OCI-LY1 (cell line): ENCODE measurements around the gene TXNIP.
A peak's percentile ranks its signal among the peaks of the same experiment; 100 is the strongest.

Source experiments
- H2AFZ ChIP-seq: fragments of 200-600 bp; sonication (generic), shearing (Covaris generic); 2 replicates; pipeline ENCODE4 v1.6.0; 2014; ENCODE audit warnings: antibody characterized with exemption, mild to moderate bottlenecking, low read length
- H3F3A ChIP-seq: fragments of 200-600 bp; sonication (generic), shearing (Covaris generic); 2 replicates; pipeline ENCODE4 v1.6.0; 2014; ENCODE audit warnings: mild to moderate bottlenecking, antibody characterized with exemption, low read length, moderate library complexity; ENCODE audit not compliant: insufficient read depth
- H3K27ac ChIP-seq: fragments of 200-600 bp; sonication (generic); 2 replicates; pipeline ENCODE4 v1.5.1; 2014; ENCODE audit warnings: low read length, mixed run types, mild to moderate bottlenecking, low read depth; ENCODE audit not compliant: poor library complexity, severe bottlenecking
- H3K27me3 ChIP-seq: fragments of 200-600 bp; sonication (generic); 2 replicates; pipeline ENCODE4 v1.6.0; 2014; ENCODE audit warnings: antibody characterized with exemption, mild to moderate bottlenecking, low read length, moderate library complexity; ENCODE audit not compliant: insufficient read depth
- H3K36me3 ChIP-seq: fragments of 200-600 bp; sonication (generic); 2 replicates; pipeline ENCODE4 v1.6.1; 2014; ENCODE audit warnings: mild to moderate bottlenecking, antibody characterized with exemption, low read length, moderate library complexity, mixed read lengths; ENCODE audit not compliant: insufficient read depth
- H3K4me1 ChIP-seq: fragments of 200-600 bp; sonication (generic); 2 replicates; pipeline ENCODE4 v1.5.1; 2014; ENCODE audit warnings: mild to moderate bottlenecking, low read length, moderate library complexity; ENCODE audit not compliant: insufficient read depth, severe bottlenecking
- H3K4me2 ChIP-seq: fragments of 200-600 bp; sonication (generic), shearing (Covaris generic); 2 replicates; pipeline ENCODE4 v1.6.1; 2014; ENCODE audit warnings: low read length
- H3K4me3 ChIP-seq: fragments of 200-600 bp; sonication (generic); 2 replicates; pipeline ENCODE4 v1.5.1; 2014; ENCODE audit warnings: low read length, low read depth, mild to moderate bottlenecking, mixed read lengths; ENCODE audit not compliant: poor library complexity, severe bottlenecking
- H3K79me2 ChIP-seq: fragments of 200-600 bp; shearing (Covaris generic); 2 replicates; pipeline ENCODE4 v1.6.1; 2016; ENCODE audit warnings: mixed run types, low read length, mixed read lengths; ENCODE audit not compliant: insufficient read depth
- H3K9ac ChIP-seq: fragments of 200-600 bp; sonication (generic), shearing (Covaris generic); 2 replicates; pipeline ENCODE4 v1.6.1; 2014; ENCODE audit warnings: mild to moderate bottlenecking, low read length, mixed read lengths
- H3K9me2 ChIP-seq: fragments of 200-600 bp; sonication (generic), shearing (Covaris generic); 2 replicates; pipeline ENCODE4 v1.6.1; 2014; ENCODE audit warnings: low read depth, mild to moderate bottlenecking, low read length, mixed read lengths
- H3K9me3 ChIP-seq: fragments of 200-600 bp; shearing (Covaris generic); 2 replicates; pipeline ENCODE4 v1.6.1; 2014; ENCODE audit warnings: low read length, mixed read lengths
- H4K20me1 ChIP-seq: fragments of 200-600 bp; sonication (generic), shearing (Covaris generic); 2 replicates; pipeline ENCODE4 v1.6.0; 2016; ENCODE audit warnings: mild to moderate bottlenecking, low read length; ENCODE audit not compliant: insufficient read depth
- EZH2 ChIP-seq: fragments of 200-600 bp; sonication (generic), shearing (Covaris generic); IDR thresholded peaks from 2 replicates; pipeline ENCODE4 v1.8.0; 2017; ENCODE audit warnings: borderline replicate concordance, mixed run types, mild to moderate bottlenecking, antibody characterized with exemption, low read length, moderate library complexity, mixed read lengths
- TF ChIP-seq, protein P1 (sequence below): fragments of 200-600 bp; sonication (generic), shearing (Covaris generic); IDR thresholded peaks from 2 replicates; pipeline ENCODE4 v1.5.1; 2017; ENCODE audit warnings: mild to moderate bottlenecking, antibody characterized with exemption, low read length, moderate library complexity, mixed read lengths

Gene TXNIP

DNA sequence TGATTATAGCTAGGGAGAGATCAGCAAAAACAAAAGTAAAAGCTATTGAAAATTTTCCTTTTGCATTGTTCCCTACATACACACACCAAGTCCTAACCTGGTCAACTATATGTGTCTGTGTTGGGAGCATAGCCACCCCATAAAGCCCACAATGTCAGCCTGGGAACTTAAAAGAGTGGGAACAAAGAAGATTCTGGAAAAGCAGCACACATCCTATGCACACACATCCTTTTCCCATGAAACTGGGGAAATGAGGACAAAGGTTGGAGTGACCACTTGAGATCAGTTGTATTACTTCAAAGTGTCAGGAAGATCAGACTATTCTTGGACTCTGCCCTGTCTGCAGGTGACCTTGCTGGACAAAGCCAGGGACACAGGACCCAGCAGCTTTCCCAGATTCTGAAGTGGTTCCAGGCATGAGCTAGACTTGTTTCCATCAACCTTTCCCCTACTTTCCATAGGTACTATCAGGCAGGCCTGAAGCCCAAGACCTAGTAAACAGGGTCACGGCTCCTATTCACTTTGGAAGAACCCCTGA is 15.9 kb downstream of the TXNIP start:
- H3K27ac ChIP-seq = peak overlapping the region; percentile 96
- H3K4me3 ChIP-seq = no peak overlapping the region
- peak overlapping the region; percentile 48; the same call in 1 of the 2 replicates for H3K9ac ChIP-seq
- H4K20me1 ChIP-seq = no peaks in the 10 kb centered on the region
- H3F3A ChIP-seq = peaks cover 11% of the 10 kb centered on the region
- TF ChIP-seq EZH2 = no peak
- TF ChIP-seq, protein P1, sequence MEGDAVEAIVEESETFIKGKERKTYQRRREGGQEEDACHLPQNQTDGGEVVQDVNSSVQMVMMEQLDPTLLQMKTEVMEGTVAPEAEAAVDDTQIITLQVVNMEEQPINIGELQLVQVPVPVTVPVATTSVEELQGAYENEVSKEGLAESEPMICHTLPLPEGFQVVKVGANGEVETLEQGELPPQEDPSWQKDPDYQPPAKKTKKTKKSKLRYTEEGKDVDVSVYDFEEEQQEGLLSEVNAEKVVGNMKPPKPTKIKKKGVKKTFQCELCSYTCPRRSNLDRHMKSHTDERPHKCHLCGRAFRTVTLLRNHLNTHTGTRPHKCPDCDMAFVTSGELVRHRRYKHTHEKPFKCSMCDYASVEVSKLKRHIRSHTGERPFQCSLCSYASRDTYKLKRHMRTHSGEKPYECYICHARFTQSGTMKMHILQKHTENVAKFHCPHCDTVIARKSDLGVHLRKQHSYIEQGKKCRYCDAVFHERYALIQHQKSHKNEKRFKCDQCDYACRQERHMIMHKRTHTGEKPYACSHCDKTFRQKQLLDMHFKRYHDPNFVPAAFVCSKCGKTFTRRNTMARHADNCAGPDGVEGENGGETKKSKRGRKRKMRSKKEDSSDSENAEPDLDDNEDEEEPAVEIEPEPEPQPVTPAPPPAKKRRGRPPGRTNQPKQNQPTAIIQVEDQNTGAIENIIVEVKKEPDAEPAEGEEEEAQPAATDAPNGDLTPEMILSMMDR = no peak
- H3K36me3 ChIP-seq = peaks cover 5% of the 10 kb centered on the region; the same call in 1 of the 2 replicates
- H2AFZ ChIP-seq = no peak overlapping the region
- no peaks in the 10 kb centered on the region for H3K79me2 ChIP-seq
- H3K9me2 ChIP-seq = no peaks in the 10 kb centered on the region
- peaks cover 71% of the 10 kb centered on the region for H3K4me1 ChIP-seq
- H3K27me3 ChIP-seq = no peaks in the 10 kb centered on the region
- no peaks in the 10 kb centered on the region for H3K9me3 ChIP-seq
- peak overlapping the region; percentile 64; the same call in 1 of the 2 replicates for H3K4me2 ChIP-seq

DNA sequence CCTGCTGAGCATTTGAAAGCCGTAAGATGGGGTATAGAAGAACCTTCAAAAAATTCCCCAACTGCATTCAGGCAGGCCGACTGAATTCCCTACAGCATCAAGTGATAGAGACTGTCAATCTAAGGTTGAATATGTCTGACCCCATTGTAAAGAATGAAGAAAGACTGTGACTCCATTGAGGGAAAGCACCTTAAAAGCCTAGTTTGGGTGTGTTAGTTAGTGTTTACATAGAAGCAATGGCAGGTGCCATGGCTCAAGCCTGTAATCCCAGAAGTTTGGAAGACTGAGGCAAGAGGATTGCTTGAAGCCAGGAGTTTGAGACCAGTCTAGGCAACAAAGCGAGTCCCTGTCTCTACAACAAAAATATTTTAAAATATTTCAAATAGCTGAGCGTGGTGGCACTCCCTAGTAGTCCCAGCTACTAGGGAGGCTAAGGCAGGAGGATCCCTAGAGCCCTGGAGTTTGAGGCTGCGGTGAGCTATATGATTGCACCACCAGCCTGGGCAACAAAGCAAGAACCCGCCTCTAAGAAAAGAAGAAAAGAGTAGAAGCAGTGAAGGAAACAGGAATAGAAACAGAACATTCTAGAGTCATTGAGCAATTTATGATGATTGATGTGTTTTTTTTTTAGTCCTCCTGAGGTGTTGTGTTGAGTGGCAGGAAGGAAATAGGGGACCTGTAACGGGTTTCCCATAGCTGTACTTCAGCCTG is 16.5 kb downstream of the TXNIP start:
- H3K27me3 ChIP-seq = no peaks in the 10 kb centered on the region
- H3K79me2 ChIP-seq = no peaks in the 10 kb centered on the region
- peak overlapping the region; percentile 96 for H3K27ac ChIP-seq
- H3K4me1 ChIP-seq = peaks cover 64% of the 10 kb centered on the region
- peaks cover 5% of the 10 kb centered on the region; the same call in 1 of the 2 replicates for H3K36me3 ChIP-seq
- H3F3A ChIP-seq = peaks cover 7% of the 10 kb centered on the region
- no peaks in the 10 kb centered on the region for H3K9me3 ChIP-seq
- no peak overlapping the region for H2AFZ ChIP-seq
- H3K9me2 ChIP-seq = no peaks in the 10 kb centered on the region
- TF ChIP-seq EZH2 = no peak
- TF ChIP-seq, protein P1 = no peak
- H3K4me3 ChIP-seq = peak overlapping the region; percentile 8
- peak overlapping the region; percentile 48; the same call in 1 of the 2 replicates for H3K9ac ChIP-seq
- no peaks in the 10 kb centered on the region for H4K20me1 ChIP-seq
- H3K4me2 ChIP-seq = peak overlapping the region; percentile 64; the same call in 1 of the 2 replicates

DNA sequence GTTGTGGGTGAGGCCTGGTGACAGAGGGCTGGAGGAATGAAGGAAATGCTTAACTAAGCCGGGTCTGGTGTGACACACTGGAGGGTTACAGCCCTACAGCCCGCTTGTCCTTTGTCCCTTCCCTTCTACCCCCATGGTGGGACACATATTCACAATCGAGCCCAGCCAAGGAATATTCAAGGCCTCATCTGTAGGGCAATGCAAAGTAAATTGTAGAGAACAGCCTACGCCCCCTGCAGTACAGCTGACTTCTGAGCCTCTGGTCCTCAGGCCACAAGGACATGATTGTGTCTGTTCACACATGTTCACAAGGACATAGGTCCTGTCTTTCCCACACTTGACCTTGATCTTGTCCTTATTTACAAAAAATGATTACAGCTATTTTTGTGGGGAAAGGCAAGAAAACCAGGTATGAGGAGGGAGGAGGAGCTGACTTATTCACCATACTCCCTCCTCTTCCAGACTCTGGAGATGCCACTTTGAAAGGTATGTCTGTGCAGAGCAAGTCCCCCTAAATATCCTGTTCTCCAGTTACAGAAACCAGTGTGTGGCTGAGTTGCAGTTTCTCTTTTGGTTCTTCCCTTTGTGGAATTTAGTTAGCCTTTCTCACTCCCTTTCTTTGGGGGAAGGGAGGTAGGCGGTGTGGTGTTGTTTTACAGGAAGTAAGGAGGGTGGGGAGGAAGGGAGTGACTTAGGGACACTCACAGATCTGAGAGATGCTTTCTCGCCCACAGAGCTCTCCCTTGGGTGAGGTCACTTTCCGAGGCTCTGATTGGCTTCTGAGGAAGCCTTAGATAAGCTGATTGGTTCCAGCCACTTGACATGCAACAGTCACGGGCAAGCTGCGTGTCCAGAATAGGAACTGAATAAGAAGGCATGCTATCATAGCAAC is 17.3 kb downstream of the TXNIP start:
- Histone ChIP-seq H3F3A (0 out of 2 replicates have a peak, but pooled peaks cover 6% of the 10 kb centered on the region), H4K20me1 (no peaks in the 10 kb centered on the region)

More for the DNA sequence above, 17.3 kb downstream of the TXNIP start:
- Histone ChIP-seq H3K4me1 (peaks cover 56% of the 10 kb centered on the region), H3K36me3 (peaks cover 5% of the 10 kb centered on the region; the same call in 1 of the 2 replicates), H3K9ac (peak overlapping the region; percentile 58), H3K79me2 (no peaks in the 10 kb centered on the region), H2AFZ (no peak overlapping the region), H3K27me3 (no peaks in the 10 kb centered on the region), H3K27ac (peak overlapping the region; percentile 96), H3K4me3 (peak overlapping the region; percentile 36), H3K4me2 (peak overlapping the region; percentile 64), H3K9me2 (no peaks in the 10 kb centered on the region), H3K9me3 (no peaks in the 10 kb centered on the region)
- TF ChIP-seq EZH2 = no peak
- TF ChIP-seq, protein P1 = peak; percentile 64
